Measurements from ENCODE around the gene RRAD. TPM values are rescaled to one million over a fixed set of nuclear protein-coding genes. Genes with fewer than 3 reads are reported as not detected.
A peak's percentile ranks its signal among the peaks of the same experiment; 100 is the strongest.

The RRAD gene
- total RNA-seq, 1 donor from 2014 or later = 0.24 TPM

DNA sequence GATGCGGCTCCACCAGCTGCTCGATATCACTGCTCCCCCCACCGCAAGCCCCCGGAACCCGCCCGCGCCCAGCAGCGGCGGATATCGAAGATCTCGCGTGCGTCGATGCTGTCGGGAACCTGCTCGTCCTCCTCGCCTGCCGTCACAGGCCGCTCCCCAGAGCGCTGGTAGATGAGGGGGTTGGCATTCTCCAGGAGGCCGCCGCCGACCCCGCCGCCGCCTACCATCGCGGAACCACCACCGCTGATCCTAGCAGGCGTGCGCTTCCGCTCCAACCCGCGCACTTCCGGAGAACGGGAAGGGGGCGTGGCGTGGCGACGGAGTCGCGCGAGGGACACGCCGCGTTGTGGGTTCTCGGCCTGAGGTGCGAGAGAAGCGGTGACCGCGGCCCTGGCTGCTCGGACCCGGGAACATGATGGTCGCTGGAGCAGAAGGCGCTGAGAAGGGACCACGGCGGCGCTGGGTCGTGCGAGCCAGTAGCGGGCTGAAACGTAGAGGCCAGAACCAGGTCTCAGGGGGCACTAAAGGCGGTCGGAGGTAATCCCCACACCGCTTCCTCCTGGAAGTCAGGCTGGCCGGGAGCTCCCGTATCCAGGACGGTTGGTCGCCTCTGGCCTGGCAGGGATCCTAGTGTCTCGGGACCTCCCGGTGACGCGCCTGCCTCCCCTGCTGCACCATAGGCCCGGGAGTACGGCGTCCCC, 9.0 kb upstream of the RRAD start, which contains the start of gene CIAO2B:
TSS of gene CIAO2B (minus strand) at position 265 of the 701 bp plus-strand sequence. CDS start at position 227, 38 bp downstream.
- peaks cover 9% of the 10 kb centered on the region for H3K27me3 ChIP-seq
- peaks cover 2% of the 10 kb centered on the region for H3K27me3 Mint-ChIP-seq (ENCODE audit: insufficient read depth, low read depth)
- peaks cover 19% of the 10 kb centered on the region for H4K20me1 ChIP-seq (ENCODE audit: low read depth)
- peak within 1 kb of the TSS; percentile 96 for H3K4me3 Mint-ChIP-seq
- H3K9me3 ChIP-seq (ENCODE audit: low read depth) = no peaks in the 10 kb centered on the region
- H3K4me1 ChIP-seq = peaks cover 10% of the 10 kb centered on the region
- H3K79me2 ChIP-seq (ENCODE audit: low read depth) = peaks cover 9% of the 10 kb centered on the region
- peak within 1 kb of the TSS; percentile 76 for H3K9ac ChIP-seq
- H3K36me3 ChIP-seq = no peaks in the 10 kb centered on the region
- TF ChIP-seq, protein P1, sequence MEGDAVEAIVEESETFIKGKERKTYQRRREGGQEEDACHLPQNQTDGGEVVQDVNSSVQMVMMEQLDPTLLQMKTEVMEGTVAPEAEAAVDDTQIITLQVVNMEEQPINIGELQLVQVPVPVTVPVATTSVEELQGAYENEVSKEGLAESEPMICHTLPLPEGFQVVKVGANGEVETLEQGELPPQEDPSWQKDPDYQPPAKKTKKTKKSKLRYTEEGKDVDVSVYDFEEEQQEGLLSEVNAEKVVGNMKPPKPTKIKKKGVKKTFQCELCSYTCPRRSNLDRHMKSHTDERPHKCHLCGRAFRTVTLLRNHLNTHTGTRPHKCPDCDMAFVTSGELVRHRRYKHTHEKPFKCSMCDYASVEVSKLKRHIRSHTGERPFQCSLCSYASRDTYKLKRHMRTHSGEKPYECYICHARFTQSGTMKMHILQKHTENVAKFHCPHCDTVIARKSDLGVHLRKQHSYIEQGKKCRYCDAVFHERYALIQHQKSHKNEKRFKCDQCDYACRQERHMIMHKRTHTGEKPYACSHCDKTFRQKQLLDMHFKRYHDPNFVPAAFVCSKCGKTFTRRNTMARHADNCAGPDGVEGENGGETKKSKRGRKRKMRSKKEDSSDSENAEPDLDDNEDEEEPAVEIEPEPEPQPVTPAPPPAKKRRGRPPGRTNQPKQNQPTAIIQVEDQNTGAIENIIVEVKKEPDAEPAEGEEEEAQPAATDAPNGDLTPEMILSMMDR (IDR thresholded peaks at IDR 0.05) = no peak
- TF ChIP-seq EZH2 (IDR thresholded peaks at IDR 0.05) (peak; percentile 54), EZH2phosphoT487 (IDR thresholded peaks at IDR 0.05) (no peak)
- no peaks in the 10 kb centered on the region for H3F3A ChIP-seq (ENCODE audit: low read depth)
- peak within 1 kb of the TSS; percentile 82 for H3K27ac Mint-ChIP-seq
- H3K4me3 ChIP-seq = peak within 1 kb of the TSS; percentile 85
- peaks cover 32% of the 10 kb centered on the region for H3K4me1 Mint-ChIP-seq
- H2AFZ ChIP-seq (replicated peaks) = peak within 1 kb of the TSS; percentile 90
- no peaks in the 10 kb centered on the region for H3K9me3 Mint-ChIP-seq
- H3K36me3 Mint-ChIP-seq = peaks cover 9% of the 10 kb centered on the region
- DNase-seq (ENCODE audit: low spot score) = peak; percentile 87
- peak within 1 kb of the TSS; percentile 93 for H3K4me2 ChIP-seq
- H3K27ac ChIP-seq = no peak within 1 kb of the TSS

DNA sequence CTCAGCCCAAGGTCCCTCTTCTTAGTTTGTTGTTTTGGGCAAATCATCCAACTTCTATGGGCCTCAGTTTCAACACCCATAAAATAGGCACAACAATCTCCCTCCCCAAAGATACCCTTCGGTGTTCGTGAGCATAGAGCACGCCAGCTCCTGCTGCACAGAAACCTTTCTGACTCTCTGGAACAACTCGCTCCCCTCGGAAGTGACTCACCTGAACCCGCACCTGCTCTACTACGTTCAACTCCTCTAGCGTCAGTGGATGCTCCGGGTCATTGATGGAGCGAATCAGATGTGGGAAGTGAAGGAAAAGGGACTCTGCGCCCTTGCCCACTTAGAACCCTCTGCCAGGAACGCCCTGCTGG, 8.4 kb upstream of the RRAD start:
- Histone ChIP-seq H3K36me3 (no peaks in the 10 kb centered on the region), H3K27ac (no peak overlapping the region)
- H3K27ac Mint-ChIP-seq = peak overlapping the region; percentile 42

DNA sequence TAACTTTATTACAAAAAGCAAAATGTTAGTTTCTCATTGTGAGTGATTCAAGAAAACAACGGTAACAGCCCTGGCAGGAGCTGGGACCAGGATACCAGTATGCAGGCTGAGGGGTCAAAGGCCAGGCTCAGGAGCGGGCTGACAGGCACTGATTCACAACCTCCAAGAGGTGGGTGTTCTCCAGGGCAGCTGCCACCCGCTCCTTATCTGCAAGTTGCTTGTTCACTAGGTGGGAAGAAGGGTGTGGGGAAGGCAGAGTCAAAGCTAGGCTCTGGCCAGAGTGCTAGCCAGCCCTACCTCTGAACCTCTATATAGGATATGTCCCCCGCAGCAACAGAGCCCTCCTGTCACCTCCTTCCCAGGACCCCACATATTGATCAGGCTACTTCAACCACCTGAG, 6.7 kb upstream of the RRAD start:
- Histone ChIP-seq H4K20me1 (ENCODE audit: low read depth) (peaks cover 19% of the 10 kb centered on the region), H3K4me2 (no peak overlapping the region), H3K9me3 (ENCODE audit: low read depth) (no peaks in the 10 kb centered on the region), H3K27ac (no peak overlapping the region), H2AFZ (replicated peaks) (no peak overlapping the region), H3K9ac (no peak overlapping the region), H3F3A (ENCODE audit: low read depth) (no peaks in the 10 kb centered on the region), H3K79me2 (ENCODE audit: low read depth) (peaks cover 9% of the 10 kb centered on the region), H3K27me3 (peaks cover 18% of the 10 kb centered on the region), H3K36me3 (no peaks in the 10 kb centered on the region), H3K4me1 (peaks cover 10% of the 10 kb centered on the region), H3K4me3 (no peak overlapping the region)
- H3K27me3 Mint-ChIP-seq (ENCODE audit: insufficient read depth, low read depth) = peaks cover 8% of the 10 kb centered on the region
- H3K4me3 Mint-ChIP-seq = peak overlapping the region; percentile 64
- H3K9me3 Mint-ChIP-seq = no peaks in the 10 kb centered on the region
- no peak for DNase-seq (ENCODE audit: low spot score)
- peaks cover 45% of the 10 kb centered on the region for H3K4me1 Mint-ChIP-seq
- no peak for TF ChIP-seq EZH2 (IDR thresholded peaks at IDR 0.05)
- TF ChIP-seq, protein P1 (IDR thresholded peaks at IDR 0.05) = no peak
- TF ChIP-seq EZH2phosphoT487 (IDR thresholded peaks at IDR 0.05) = no peak
- no peak overlapping the region for H3K27ac Mint-ChIP-seq
- H3K36me3 Mint-ChIP-seq = peaks cover 4% of the 10 kb centered on the region

More for the DNA sequence above, 8.4 kb upstream of the RRAD start:
- TF ChIP-seq EZH2 (IDR thresholded peaks at IDR 0.05) (no peak), EZH2phosphoT487 (IDR thresholded peaks at IDR 0.05) (no peak)
- TF ChIP-seq, protein P1 (IDR thresholded peaks at IDR 0.05) = no peak
- Histone ChIP-seq H2AFZ (replicated peaks) (peak overlapping the region; percentile 90), H3K27me3 (peaks cover 9% of the 10 kb centered on the region), H3K9ac (peak overlapping the region; percentile 76), H3K9me3 (ENCODE audit: low read depth) (no peaks in the 10 kb centered on the region), H3K4me2 (peak overlapping the region; percentile 93), H3K4me1 (peaks cover 10% of the 10 kb centered on the region), H3K4me3 (peak overlapping the region; percentile 85), H4K20me1 (ENCODE audit: low read depth) (peaks cover 19% of the 10 kb centered on the region), H3F3A (ENCODE audit: low read depth) (no peaks in the 10 kb centered on the region), H3K79me2 (ENCODE audit: low read depth) (peaks cover 9% of the 10 kb centered on the region)
- Mint-ChIP-seq H3K4me3 (peak overlapping the region; percentile 96), H3K36me3 (peaks cover 9% of the 10 kb centered on the region), H3K9me3 (no peaks in the 10 kb centered on the region), H3K4me1 (peaks cover 32% of the 10 kb centered on the region), H3K27me3 (ENCODE audit: insufficient read depth, low read depth) (peaks cover 2% of the 10 kb centered on the region)
- DNase-seq (ENCODE audit: low spot score) = no peak

Measured in neural progenitor cell (in vitro differentiated cells).